ENCODE measurements around the gene UAP1L1.
A peak's percentile ranks its signal among the peaks of the same experiment; 100 is the strongest.
"Not testable (repeated sequence)": the region's sequence is repeated elsewhere in the genome, so short reads cannot be mapped to it uniquely, and the experiment has no call there.

The UAP1L1 gene

DNA sequence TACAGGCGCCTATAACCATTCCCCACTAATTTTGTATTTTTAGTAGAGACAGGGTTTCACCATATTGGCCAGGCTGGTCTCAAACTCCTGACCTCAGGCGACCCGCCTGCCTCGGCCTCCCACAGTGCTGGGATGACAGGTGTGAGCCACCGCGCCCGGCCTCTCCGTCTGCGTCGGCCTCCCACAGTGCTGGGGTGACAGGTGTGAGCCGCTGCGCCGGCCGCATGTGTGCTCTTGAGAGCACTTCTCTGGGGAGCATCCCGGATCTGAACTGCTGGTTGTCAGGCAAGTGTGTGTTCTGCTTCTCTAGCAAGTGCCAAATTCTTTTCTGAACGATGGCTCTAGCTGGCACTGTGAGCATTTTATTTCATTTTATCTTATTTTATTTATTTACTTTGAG, 19.8 kb upstream of the UAP1L1 start:
- no peak for DNase-seq

DNA sequence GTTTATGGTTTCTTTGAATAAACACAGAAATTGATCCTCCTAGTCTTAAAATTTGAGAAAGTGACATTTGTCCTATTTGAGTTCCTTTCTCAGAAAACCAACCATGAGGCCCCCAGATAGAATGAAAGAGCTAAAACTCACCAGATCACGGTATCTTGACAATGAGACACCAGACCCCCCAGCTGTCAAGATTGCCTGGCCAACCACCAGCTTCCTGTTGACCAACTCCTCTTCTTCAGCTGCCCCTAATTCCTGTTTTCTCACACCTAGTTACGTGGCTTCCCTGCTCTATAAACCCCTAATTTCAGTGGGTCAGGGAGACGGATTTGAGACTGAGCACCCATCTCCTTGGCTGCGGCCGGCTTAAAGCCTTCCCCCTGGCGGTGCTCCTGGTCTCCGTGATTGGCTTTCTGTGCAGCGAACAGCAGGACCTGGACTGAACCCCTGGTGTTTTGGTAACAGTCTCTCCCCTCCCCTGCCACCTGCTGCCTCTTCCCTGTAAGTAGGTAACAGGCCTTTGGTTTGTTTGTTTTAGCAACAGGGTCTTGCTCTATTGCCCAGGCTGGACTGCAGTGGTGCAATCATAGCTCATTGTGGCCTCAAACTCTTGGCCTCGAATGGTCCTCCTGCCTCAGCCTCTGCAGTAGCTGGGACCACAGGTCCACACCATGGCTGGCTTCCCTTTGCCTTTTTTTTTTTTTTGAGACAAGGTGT, 18.6 kb upstream of the UAP1L1 start:
- no peak for DNase-seq

DNA sequence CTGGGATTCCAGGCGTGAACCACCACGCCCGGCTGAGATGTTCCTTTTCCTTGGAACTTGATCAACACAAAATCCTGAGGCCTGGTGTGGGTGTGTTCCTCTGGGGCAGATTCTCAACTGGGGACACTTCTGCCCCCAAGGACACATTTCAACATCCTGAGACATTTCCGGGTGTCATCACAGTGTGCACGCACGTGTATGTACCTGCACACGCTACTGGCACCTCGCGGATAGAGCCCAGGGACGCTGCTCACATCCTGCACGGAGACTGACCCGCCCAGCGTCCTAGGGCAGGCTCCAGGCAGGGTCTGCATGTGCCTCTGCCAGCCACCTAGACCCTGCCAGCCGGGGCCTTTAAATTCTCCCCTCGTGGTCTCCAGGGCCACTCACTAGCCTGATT, 14.9 kb upstream of the UAP1L1 start:
- DNase-seq, result no peak

DNA sequence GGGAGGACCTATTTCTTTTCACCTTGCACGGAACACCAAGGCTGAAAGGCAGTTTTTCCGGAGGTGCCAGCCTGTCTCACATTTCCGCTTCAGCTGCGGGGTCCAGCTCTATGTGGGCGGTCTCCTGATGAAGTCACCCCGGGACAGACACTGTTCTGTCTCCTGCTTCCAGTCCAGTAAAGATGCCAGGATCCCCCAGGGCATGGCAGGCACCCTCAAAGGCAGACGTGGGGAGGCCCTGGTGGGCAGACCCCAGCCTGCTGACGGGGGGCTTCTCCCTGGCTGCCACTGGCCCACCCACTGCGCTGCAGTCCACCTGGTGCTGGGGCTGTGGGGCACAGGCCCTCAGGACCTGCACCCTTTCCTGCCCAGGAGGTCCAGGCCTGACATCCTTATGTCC, 14.5 kb upstream of the UAP1L1 start:
- not testable (repeated sequence) for DNase-seq

DNA sequence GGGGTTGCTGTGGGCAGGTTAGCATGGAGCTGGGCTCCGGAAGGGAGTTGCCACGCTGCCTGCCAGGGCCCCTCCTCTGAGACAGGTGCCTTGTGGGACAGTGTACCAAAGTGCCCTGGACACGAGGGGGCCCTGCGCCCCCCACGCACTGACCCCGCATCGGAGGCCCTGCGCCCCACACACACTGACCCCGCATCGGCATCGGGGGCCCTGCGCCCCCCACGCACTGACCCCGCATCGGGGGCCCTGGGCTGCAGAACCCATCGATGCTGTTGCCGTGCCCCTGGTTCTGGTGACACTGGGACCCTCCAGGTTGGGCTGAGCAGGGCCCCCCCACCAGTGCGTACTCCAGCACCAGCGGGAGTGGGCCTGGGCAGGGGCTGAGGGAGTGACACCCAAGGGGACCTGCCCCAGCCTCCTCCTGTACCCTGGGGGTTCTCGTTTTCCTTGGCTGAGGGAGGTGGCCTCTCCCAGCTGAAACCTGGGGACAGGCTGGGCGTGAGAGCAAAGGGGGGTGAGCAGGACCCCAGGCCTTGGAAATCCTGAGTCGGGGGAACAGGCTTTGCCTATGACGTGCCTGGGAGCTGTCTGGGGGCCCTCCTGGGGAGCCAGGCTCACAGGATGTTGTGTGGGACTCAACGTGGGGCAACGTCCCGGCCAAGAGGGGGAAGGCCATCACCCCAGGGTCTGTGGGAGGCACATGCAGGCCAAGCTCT, 13.8 kb upstream of the UAP1L1 start:
- no peak for DNase-seq

DNA sequence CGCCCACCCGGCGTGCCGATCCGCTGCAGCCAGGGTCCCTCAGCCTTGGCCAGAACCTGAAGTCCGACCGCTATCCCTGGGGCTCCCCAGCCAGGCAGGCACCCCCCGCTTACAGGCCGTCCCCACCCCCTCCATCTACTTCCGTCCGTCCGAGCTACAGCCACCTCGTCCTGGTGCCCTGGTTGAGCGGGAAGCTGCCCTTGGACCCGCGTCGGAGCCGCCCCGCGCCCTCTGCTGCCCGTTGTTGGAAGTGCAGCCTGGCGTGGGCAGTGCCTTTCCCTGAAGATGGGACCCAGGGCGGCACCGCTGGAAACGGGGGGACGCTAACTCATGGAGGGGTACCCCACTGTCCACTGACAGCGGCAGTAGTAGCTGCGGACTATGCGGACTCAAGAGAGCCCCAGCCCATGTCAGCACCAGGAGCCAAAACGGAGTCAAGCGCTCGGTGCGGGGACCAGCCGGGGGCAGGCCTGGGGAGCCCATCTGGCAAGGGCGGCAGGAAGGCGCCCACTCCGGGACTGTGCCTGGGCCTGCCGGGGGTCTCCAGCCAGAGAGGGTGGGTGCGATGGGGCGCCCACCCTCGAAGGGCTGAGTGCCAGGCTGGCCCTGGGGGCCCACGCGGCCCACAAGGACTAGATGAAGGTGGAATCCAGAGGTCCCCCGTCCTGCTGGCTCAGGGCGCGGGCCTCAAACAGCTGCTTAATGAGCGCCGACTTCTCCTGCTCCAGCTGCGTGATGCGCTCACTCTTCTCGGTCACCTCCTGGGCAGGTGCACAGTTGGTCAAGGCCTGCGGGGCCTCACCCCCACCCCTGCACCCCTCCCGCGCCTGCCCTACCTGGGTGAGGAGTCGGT, 13.1 kb upstream of the UAP1L1 start:
- DNase-seq, result no peak

DNA sequence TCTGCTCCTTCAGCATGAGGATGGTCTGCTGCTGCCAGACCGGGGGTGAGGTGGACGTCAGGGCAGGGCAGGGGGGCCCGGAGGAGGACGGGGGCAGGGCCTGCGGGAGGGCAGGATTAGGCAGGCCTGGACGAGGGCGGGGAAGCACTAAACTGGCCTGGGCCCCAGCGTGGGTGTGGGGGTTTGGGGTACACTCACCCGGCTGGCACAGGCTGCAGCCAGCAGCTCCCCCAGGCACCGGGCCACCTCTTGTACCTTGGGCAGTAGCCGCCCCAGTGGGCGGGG, 12.5 kb upstream of the UAP1L1 start:
- DNase-seq, result no peak

DNA sequence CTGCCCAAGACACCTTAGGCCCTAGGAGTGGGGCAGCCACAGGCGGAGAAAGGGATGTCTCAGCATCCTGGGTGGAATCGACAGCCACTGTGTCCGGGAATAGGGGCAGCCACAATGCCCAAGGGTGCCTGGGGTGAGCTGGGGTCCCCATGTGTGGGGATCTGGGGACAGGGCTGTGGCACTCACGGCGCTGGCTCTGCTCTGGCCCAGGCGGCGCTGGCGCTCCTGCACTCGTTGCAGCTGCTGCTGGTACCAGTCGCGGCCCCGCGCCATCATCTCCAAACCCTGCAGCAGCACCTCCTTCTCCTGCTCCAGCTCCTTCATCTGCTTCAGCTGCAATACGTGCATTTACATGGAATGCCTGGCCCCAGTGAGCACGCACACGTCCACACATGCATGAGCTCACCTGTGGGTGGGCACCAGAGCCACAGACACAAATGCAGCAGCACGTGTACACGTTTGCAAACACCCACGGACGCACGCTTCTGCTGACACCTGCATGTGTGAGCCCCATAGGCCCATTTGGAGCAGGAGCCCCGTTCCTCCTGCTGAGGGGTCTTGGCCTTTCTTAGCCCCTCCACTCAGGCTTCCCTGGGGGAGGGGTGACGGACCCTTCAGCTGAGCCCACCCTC, 11.9 kb upstream of the UAP1L1 start:
- no peak for DNase-seq

DNA sequence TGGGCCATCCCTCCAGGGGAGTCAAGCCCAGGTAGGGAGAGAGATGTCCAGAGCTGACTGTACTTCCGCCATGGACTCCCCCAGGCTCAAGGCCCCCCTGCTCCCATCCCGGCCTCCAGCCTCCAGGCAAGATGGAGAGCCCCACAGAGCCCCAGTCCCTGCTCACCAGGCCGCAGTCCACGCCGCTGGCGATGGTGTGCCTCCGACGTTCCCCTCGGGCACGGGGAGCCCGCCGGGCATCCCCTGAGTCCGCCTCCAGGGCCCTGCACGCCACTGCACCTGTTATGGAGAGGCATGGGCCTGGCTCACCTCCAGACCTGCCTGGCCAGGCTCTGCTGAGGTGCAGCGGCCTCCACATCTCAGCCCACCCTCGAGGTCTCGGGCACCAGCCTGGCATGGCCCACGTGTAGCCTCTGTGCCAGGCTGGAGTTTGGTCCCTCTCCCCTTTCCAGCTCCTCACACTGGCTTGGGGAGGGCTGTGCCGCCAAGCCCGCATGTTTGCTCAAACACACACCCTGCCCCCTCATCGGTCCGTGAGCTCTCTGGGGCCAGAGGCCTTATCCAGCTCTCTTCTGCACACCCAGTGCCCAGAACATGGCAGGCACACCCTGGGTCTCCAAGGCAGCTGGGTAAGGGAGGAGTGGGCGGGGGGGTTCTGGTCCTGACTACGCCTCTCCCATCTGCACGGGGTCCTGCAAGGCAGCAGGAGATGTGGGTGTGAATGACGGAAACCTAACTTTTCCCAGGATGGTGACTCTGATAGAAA, 11.0 kb upstream of the UAP1L1 start:
- no peak for DNase-seq

DNA sequence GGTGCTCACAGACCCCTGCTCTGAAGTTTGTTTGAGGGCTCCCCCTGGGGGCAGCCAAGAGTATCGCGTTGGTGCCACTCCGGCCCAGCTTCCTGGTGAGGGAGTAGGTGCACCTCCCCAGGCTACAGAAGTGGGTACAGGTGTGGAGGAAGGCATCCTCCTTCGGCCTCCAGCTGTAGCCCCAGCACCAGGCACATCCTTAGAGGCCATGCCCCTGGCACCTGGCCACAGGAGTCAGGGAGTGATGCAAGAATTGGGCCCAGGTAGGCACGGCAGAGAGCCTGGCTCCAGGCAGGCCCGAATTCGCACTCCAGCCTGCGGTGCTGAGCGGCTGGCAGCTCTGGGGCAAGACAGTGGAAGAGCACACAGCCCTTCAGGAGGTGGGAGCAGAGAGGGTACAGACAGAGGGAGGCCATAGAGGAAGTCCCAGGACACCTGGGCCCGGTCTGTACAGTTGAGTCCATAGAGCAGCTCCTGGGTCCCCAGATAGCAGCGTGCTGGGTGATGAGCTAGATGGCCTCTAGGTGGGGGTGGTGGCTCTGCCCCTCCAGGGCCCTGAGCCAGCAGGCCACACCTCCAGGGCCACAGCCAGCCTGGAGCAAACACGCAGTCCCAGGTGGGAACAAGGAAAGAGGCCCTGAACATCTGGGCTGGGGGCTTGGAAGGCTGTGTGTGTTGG, 9.3 kb upstream of the UAP1L1 start:
- peak; percentile 25 for DNase-seq

DNA sequence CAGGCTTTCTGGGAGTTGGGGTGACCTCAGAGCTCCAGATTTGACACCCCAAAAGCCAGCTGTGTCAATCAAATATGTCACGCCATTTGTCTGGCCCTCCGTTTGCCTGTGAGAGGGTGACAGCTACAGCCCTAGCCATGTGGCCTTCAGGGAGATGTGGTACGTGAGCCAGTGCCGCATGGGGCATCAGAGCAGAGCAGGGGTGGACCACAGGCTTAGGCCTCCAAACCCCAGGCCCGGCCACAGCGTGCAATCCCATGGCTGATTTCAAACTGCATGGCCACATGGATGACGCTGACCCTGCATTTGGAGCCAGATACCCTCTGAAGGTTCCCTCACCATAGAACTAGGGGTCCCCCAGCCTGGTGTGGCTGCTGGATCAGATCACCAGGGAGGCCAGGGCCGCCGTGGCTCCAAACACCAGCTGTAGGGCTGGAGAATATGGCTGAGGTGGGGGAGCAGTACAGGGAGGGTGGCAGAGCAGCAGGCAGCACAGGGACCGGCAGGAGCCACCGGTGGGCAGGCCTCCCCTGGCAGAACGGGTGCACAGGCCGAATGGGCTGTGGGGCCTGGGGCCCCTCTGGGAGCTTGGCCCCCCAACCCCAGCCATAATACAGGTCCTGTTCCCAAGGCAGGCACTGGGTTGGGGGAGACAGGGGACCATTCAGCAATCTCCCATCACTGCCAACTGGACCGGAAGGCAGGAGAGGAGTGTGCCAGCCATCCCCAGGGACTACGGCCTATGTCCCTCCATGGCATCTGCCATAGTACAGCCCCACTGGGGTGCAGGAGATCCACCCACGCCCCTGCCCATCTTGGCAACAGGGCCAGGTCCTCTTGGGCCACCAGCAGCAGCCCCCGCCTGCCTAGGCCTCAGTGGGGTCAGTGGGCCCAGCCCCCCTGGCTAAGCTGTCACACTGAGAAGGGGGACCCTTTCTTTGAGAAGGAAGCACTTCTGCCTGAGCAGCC, 8.5 kb upstream of the UAP1L1 start:
- no peak for DNase-seq

DNA sequence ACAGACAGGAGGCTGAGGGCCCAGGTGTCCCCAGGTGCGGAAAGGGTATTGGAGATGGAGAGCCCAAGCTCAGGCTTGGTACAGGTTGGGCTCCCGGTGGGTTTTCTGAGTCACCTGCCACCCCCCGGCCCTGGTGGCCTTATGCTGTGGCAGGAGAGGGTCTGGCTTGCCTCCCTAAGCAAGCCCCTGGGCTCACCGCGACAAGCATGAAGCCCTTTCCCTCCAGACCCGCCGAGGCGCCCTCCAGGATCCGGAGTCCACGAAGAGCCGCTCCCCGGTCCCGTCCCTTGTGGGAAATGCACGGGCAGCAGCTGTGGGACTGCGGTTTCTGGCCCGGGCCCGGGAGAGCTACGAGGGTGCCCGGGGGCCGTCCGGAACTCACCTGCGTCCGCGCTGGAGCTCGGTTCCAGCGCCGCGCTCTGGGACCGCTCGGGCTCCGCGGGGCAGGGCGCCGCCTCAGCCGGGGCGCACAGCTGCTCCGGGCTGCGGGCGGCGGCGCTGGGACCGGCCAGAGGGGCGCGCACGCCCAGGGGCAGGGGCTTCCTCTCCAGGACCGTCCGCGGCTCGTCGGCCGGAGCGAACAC, 7.7 kb upstream of the UAP1L1 start:
- DNase-seq, result no peak

DNA sequence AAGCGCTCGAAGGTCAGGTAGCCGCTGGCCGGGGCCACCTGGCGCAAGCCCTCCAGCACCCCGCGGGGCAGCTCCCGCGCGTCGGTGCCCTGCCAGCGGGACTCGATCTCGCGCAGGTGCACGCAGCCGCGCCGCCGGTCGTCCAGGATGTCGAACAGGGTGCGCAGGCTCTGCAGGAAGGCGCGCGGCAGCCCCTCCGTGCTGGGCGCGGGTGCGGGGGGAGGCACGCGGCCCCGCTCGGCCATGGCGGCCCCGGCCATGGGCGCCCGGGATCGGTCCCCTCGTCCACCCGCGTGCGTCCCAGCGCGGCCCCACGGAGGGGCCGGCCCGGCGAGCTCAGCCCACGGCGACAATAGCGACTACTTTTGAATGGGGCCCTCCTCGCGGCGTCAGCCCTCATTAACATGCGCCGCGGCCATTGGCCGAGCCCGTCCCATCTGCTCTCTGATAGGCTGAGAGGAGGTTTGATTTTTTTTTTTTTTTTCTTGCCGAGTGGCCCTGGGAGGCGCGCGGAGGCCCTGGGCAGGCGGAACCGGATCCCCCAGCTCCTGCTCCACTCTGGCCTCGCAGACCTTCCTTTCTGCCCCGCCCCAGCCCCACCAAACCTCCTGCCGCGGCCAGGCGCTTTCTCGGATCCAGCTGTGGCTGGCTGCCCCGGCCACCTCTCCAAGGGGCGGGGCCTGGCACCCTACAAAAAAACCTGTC, 7.0 kb upstream of the UAP1L1 start, which contains the start of gene SAPCD2:
Gene SAPCD2, minus strand, starts transcription at position 357 of the 705 bp plus-strand sequence. Its CDS starts 97 bp downstream, at position 260.
- no peak for DNase-seq

DNA sequence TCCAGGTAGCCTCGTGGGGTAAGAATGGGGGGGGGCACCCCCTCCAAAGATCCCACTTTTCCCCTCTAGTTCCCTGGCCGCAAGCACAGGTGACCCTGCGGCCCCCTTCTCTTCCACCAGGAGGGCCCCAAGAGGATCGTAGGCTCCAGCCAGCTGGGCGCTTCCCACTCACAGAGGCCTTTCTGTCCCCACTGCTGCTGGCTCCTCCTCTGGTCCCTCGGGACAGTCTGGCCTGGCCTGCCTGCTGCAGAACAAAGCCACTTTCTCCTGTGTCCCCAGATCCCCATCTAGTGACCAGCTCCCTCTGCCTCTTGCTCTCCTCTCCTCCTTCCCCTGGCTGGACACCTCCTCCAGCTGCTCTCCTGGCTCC, 6.4 kb upstream of the UAP1L1 start:
- no peak for DNase-seq

DNA sequence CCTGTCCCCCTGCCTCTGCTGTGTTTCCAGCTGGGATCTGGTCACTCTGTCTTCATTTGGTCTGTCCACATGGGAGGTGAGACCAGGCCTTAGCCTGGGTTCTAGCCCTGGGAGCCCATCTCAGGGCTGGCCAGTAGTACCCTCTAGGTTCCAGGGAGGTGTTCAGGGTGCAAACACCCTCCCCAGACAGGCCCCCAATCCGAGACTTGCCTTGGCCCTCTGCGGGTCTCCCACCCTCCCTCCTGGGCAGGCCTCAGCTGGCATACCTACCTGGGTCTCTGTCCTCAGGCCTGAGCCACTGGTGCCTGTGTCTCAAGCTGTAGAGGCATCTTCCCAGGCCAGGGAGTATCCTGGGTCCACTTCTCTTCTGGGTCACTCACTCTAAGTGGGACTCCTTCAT, 6.0 kb upstream of the UAP1L1 start:
- no peak for DNase-seq

DNA sequence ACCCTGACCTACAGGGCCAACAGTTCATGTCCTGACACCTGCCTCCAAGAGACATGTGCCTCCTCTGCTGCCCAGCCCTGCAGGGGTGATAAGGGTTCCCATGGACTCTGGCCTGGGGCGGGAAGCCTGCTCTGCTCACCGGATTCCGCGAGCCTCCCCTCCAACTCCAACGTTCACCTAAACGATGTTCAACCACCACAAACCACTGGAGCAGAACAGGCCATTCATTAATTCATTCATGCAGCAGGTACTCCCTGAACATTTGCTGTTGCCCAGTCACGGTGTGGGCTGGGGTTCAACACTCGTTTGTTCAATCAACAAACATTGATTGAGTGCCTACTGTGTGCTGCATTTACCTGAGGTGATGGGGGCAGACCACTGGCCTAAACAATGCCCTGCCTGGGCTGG, 3.3 kb upstream of the UAP1L1 start:
- DNase-seq, result no peak

DNA sequence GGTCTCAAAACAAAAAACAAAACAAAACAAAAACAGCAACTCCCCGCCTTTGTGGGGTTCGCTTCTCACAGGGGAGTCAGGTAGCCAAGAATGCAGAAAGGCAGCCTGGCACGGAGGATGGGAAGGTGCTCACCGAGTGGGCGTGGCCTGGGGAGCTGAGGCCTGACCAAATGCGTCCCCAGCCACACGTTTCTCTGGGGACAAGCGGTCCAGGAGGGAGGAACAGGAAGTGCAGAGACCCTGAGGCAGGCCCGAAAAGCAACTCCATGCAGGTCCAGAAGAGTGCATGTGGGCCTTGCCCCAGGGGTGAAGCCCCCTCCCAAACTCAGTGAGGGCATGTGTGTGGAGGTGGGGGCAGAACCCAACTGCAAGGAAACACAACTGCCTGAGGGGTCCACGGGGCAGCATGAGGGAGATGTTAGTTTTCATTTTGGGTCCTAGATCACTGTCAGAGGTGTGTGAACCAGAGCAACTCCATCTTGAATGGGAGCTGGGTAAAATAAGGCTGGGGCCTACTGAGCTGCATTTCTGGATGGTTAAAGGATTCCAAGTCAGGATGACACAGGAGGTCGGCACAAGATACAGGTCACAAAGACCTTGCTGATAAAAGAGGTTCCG, 2.6 kb upstream of the UAP1L1 start:
- no peak for DNase-seq

DNA sequence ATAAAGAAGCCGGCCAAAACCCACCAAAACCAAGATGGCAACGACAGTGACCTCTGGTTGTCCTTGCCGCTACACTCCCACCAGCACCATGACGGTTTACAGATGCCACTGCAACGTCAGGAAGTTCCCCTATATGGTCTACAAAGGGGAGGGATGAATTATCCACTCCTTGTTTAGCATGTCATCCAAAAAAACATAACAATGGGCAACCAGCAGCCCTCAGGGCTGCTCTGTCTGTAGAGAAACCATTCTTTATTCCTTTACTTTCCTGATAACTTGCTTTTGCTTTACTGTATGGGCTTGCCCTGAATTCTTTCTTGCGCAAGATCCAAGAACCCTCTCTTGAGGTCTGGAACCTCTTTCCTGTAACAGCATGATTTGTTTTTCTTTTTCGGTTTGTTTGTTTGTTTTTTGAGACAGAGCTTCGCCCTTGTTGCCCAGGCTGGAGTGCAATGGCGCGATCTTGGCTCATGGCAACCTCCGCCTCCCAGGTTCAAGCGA, 2.0 kb upstream of the UAP1L1 start:
- no peak for DNase-seq

DNA sequence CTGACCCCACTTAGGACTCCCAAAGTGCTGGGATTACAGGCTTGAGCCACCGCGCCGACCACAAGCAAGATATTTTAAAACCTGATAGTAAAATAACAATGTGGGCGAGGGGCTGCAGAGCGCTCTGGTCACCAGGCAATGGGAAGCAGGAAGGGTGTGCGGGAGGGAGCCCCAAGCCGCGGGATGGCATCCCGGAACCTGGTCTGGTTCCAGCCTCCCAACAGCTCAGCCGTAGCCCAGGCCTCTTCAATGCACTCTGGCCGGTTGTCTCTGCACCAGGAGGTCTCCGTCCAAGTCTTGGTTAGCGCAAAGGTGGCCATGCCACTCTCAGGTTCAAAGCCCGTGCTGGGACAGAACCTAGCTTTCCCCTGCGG, 694 bp upstream of the UAP1L1 start:
- DNase-seq, result no peak

Measured in GOT3 (cell line).